Measurements from ENCODE around the gene CPZ.
"Not testable (repeated sequence)": the region's sequence is repeated elsewhere in the genome, so short reads cannot be mapped to it uniquely, and the experiment has no call there.

The CPZ gene

GRCh38 chr4:8630240-8630905 lies 37.8 kb downstream of the CPZ start:
- DNase-seq (ENCODE audit: extremely low spot score, insufficient read length, low read depth); FAIRE-seq: not testable (repeated sequence)

GRCh38 chr4:8631896-8632295 lies 39.3 kb downstream of the CPZ start:
- not testable (repeated sequence) for DNase-seq (ENCODE audit: extremely low spot score, insufficient read length, low read depth); FAIRE-seq

GRCh38 chr4:8634773-8635172 lies 42.2 kb downstream of the CPZ start:
- FAIRE-seq; DNase-seq (ENCODE audit: extremely low spot score, insufficient read length, low read depth): not testable (repeated sequence)

- not testable (repeated sequence) for FAIRE-seq; DNase-seq (ENCODE audit: extremely low spot score, insufficient read length, low read depth)
Observed at GRCh38 chr4:8635897-8636554, 43.5 kb downstream of the CPZ start.

GRCh38 chr4:8637456-8637984 lies 45.0 kb downstream of the CPZ start:
- no peak for DNase-seq (ENCODE audit: extremely low spot score, insufficient read length, low read depth)
- FAIRE-seq = no peak

GRCh38 chr4:8639021-8639420 lies 46.5 kb downstream of the CPZ start:
- DNase-seq (ENCODE audit: extremely low spot score, insufficient read length, low read depth) (no peak), FAIRE-seq (no peak)

- no peak for DNase-seq (ENCODE audit: extremely low spot score, insufficient read length, low read depth)
- FAIRE-seq = no peak
Observed at GRCh38 chr4:8639777-8640720, 47.5 kb downstream of the CPZ start.

GRCh38 chr4:8640816-8641215 lies 48.3 kb downstream of the CPZ start:
- DNase-seq (ENCODE audit: extremely low spot score, insufficient read length, low read depth) = no peak
- FAIRE-seq = no peak

- DNase-seq (ENCODE audit: extremely low spot score, insufficient read length, low read depth) (no peak), FAIRE-seq (no peak)
Observed at GRCh38 chr4:8641256-8641655, 48.7 kb downstream of the CPZ start.

- DNase-seq (ENCODE audit: extremely low spot score, insufficient read length, low read depth) (no peak), FAIRE-seq (no peak)
Observed at GRCh38 chr4:8641931-8642650, 49.5 kb downstream of the CPZ start.

GRCh38 chr4:8642651-8643321 lies 50.2 kb downstream of the CPZ start:
- no peak for FAIRE-seq
- DNase-seq (ENCODE audit: extremely low spot score, insufficient read length, low read depth) = no peak

- DNase-seq (ENCODE audit: extremely low spot score, insufficient read length, low read depth) (no peak), FAIRE-seq (no peak)
Observed at GRCh38 chr4:8643441-8643840, 50.9 kb downstream of the CPZ start.

GRCh38 chr4:8643986-8644385 lies 51.4 kb downstream of the CPZ start:
- DNase-seq (ENCODE audit: extremely low spot score, insufficient read length, low read depth) (no peak), FAIRE-seq (no peak)

- FAIRE-seq (no peak), DNase-seq (ENCODE audit: extremely low spot score, insufficient read length, low read depth) (no peak)
Observed at GRCh38 chr4:8644461-8644891, 51.9 kb downstream of the CPZ start.

- no peak for DNase-seq (ENCODE audit: extremely low spot score, insufficient read length, low read depth)
- FAIRE-seq = no peak
Observed at GRCh38 chr4:8644966-8645752, 52.6 kb downstream of the CPZ start.

GRCh38 chr4:8645753-8646124 lies 53.2 kb downstream of the CPZ start:
- FAIRE-seq = no peak

GRCh38 chr4:8646296-8647093 lies 53.9 kb downstream of the CPZ start:
- no peak for FAIRE-seq
- no peak for DNase-seq (ENCODE audit: extremely low spot score, insufficient read length, low read depth)

More at GRCh38 chr4:8645753-8646124, 53.2 kb downstream of the CPZ start:
- no peak for DNase-seq (ENCODE audit: extremely low spot score, insufficient read length, low read depth)

GRCh38 chr4:8647094-8647570 lies 54.6 kb downstream of the CPZ start:
- no peak for FAIRE-seq
- DNase-seq (ENCODE audit: extremely low spot score, insufficient read length, low read depth) = no peak
